ENCODE results near the gene IFNGR1. TPM values are rescaled to one million over a fixed set of nuclear protein-coding genes. Genes with fewer than 3 reads are reported as not detected.
"Not testable (repeated sequence)": the region's sequence is repeated elsewhere in the genome, so short reads cannot be mapped to it uniquely, and the experiment has no call there.

Gene IFNGR1
- 10 to 100 TPM; 20.5 to 22.1 TPM for total RNA-seq

DNA sequence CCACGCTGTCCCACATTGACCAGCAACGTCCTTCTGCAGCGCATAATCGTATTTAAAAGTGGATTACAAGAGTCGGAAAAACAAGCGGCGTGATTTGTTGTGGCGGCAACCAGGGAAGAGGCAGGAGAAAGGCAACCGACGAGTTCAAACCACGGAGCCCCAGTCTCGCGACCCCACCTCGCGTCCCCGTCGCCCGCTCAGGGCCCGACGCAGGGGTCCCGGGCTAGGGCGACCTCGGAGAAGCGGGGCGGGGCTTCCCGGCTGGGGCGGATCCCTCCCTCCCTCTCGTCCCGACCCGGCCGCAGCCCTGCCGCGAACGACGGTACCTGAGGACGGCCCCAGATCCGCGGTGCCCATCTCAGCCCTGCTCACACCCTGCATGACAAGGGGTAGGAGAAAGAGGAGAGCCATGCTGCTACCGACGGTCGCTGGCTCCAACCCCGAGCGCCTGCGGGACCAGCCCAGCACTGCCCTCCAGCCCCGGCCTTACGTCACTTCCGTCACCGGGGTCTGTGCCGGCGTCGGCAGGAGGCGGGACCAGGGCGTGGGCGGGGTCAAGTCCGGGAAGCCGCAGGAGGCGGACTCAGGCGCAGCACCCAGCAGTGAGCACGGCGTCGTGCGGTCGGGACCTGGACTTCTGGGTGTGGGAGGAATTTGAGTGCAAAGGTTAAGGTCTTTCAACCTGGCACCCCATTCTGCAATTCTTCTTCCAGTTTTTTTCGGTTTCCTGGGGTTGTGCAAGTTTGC, at the start of gene IFNGR1:
IFNGR1 (minus strand) TSS at position 469 of the 747 bp plus-strand sequence; CDS start at position 411, 58 bp downstream.
- H3K9me3 Mint-ChIP-seq, result peaks cover 2% of the 10 kb centered on the region

DNA sequence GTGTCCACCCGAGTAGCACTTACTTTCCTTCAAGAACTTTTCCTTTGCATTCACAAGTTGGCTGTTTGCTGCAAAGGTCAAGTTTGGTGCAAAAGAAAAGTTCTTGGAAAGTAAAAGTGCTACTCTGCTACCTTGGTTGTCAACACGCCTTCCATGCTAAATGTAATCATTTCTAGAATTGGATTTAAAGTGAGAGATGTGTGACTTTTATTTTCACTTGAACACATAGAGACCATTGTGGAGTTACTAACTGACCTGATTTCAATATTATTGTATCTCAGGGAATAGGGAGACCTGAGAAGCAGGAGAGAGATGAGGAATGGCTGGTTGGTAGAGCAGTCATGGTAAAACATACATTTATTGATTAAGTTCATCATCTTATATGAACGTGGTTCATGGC, 49.7 kb upstream of the IFNGR1 start:
- Mint-ChIP-seq H3K27me3 (peaks cover 36% of the 10 kb centered on the region), H3K4me3 (no peak overlapping the region), H3K36me3 (no peaks in the 10 kb centered on the region), H3K9me3 (no peaks in the 10 kb centered on the region), H3K4me1 (peaks cover 5% of the 10 kb centered on the region), H3K27ac (no peak overlapping the region)
- DNase-seq, result no peak

More for the DNA sequence above, at the start of gene IFNGR1:
- no peaks in the 10 kb centered on the region for H3K27me3 Mint-ChIP-seq
- peaks cover 46% of the 10 kb centered on the region for H3K4me1 Mint-ChIP-seq
- peak within 1 kb of the TSS; percentile 98 for H3K27ac Mint-ChIP-seq
- DNase-seq, result peak; percentile 97
- peaks cover 12% of the 10 kb centered on the region for H3K36me3 Mint-ChIP-seq
- H3K4me3 Mint-ChIP-seq, result peak within 1 kb of the TSS; percentile 98

DNA sequence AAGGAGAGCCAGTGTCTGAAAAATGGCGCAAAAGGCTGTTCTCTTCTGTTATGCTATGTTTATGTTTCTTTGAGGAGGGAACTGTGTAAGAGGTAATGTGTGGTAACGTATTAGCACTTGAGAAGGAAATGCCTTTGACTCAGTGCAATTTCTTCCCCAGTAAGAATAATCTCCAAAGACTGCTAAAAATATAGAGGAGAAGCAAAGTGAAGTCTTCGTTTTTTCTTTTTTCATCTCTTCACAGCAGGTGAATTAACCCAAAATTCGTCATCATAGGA, 47.1 kb upstream of the IFNGR1 start:
- Mint-ChIP-seq H3K4me1 (peaks cover 5% of the 10 kb centered on the region), H3K27me3 (peaks cover 34% of the 10 kb centered on the region), H3K9me3 (no peaks in the 10 kb centered on the region), H3K36me3 (no peaks in the 10 kb centered on the region), H3K4me3 (no peak overlapping the region), H3K27ac (no peak overlapping the region)
- DNase-seq, result no peak

DNA sequence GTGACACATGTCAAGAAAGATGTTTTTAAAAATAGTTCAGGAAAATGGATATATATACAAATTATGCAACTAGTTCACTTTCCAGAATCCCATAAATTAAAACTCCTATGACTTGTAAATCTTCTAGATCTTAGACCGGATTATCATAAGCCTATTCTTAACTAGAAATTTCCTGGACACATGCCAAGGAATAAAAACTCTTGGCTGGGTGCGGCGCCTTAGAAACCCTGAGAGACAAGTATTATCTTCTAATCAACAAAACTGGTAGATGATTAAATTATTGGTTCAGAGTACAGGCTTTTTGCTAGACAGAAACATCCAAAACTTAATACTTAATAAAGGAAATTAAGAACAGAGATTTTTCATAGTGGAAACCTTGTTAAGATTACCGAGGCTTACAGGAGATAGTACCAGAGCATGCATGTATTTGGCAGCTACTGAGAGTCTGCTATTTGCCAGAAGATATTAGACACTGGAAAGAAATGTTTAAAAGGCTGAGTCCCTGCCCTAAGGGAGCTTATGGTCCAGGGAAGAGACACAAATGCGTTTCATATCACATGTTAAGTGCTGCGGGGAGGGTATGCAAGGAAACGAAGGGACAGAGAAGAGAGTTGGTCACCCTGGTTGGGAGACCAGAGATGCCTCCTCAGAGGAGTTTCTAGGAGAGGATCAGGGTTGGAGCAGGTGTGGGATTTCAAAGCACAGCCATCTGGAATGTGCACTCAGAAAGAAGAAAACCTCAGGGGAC, 46.5 kb upstream of the IFNGR1 start:
- Mint-ChIP-seq H3K4me1 (peaks cover 5% of the 10 kb centered on the region), H3K36me3 (no peaks in the 10 kb centered on the region), H3K4me3 (no peak overlapping the region), H3K27ac (no peak overlapping the region), H3K27me3 (peaks cover 34% of the 10 kb centered on the region), H3K9me3 (no peaks in the 10 kb centered on the region)
- no peak for DNase-seq

- Mint-ChIP-seq H3K9me3 (no peaks in the 10 kb centered on the region), H3K27ac (no peak overlapping the region), H3K27me3 (peaks cover 34% of the 10 kb centered on the region), H3K4me3 (no peak overlapping the region), H3K36me3 (no peaks in the 10 kb centered on the region), H3K4me1 (peaks cover 5% of the 10 kb centered on the region)
- DNase-seq, result no peak
Measured at GRCh38 chr6:137264311-137265075, 45.3 kb upstream of the IFNGR1 start.

DNA sequence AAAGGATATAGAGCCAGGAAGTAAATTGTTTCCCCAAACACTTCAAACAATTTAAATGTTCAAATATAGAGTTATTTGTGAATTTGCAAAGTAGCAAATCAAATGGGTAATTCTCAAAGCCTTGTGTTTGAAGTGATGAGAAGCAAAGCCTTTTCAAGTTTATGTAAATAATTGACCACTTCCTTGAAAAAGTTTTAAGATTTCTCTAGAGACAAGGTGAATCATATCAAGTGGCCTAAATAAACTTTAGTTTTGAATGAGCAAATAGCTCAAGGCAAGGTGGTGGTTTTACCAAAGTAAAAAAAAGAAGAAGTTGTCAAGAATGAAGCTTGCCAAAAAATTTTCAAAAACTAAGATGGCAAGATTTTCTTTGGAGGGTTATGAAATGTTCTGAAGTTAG, 42.6 kb upstream of the IFNGR1 start:
- Mint-ChIP-seq H3K4me3 (no peak overlapping the region), H3K4me1 (peaks cover 3% of the 10 kb centered on the region), H3K27me3 (peaks cover 25% of the 10 kb centered on the region), H3K27ac (no peak overlapping the region), H3K36me3 (no peaks in the 10 kb centered on the region), H3K9me3 (no peaks in the 10 kb centered on the region)
- no peak for DNase-seq

DNA sequence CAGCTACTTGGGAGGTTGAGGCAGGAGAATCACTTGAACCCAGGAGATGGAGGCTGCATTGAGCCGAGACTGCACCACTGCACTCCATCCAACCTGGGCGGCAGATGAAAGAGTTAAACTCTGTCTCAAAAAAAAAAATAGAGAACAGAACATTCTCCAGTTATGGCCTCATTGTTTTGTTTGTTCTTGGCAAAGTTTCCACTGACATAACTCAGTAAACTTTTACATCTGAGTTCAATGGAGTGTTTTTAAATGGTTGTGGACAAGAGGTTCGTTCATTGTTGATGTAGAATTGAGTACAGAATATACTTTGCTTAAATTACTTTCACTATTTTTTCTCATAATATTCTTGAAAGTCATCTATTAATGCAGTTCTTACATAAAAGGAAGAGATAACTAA, 42.2 kb upstream of the IFNGR1 start:
- H3K36me3 Mint-ChIP-seq, result no peaks in the 10 kb centered on the region
- H3K27me3 Mint-ChIP-seq, result peaks cover 24% of the 10 kb centered on the region
- H3K27ac Mint-ChIP-seq, result no peak overlapping the region
- no peak for DNase-seq
- no peak overlapping the region for H3K4me3 Mint-ChIP-seq
- no peaks in the 10 kb centered on the region for H3K9me3 Mint-ChIP-seq
- peaks cover 3% of the 10 kb centered on the region for H3K4me1 Mint-ChIP-seq

DNA sequence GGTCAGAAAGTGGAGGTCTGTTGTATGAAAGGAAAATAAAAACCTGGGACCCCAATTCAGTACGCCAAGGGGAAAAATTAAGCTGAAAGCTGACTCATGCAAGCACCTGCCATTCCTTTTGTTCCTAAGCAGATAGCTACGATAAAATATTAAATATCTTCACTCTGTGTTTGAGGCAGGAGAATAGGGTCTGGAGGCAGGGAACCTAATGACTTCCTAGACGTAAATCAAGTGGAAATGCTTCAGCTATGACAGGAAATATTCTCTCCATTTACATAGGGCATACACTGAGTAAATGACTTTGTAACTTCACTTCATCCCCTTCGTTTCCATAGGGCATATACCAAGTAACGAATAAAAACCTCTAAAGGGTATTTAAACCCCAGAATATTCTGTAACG, 41.0 kb upstream of the IFNGR1 start:
- no peaks in the 10 kb centered on the region for H3K36me3 Mint-ChIP-seq
- no peak overlapping the region for H3K27ac Mint-ChIP-seq
- peaks cover 3% of the 10 kb centered on the region for H3K4me1 Mint-ChIP-seq
- no peak overlapping the region for H3K4me3 Mint-ChIP-seq
- H3K9me3 Mint-ChIP-seq, result peaks cover under 1% of the 10 kb centered on the region
- H3K27me3 Mint-ChIP-seq, result peaks cover 15% of the 10 kb centered on the region
- DNase-seq, result no peak

DNA sequence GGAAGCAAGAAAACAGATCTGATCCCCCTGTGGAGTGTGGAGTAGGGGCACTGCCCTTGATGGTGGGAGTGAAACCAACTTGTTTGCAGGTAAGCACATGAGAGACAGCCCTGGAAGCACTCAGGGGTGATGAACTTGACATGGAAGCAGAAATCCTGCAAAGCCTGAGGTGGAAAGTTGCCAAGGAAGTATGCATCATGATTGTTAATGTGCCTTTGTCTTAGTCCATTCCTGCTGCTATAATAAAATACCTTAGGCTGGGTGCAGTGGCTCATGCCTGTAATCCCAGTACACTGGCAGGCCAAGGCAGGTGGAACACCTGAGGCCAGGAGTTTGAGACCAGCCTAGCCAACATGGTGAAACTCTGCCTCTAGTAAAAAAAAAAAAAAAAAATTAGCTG, 40.2 kb upstream of the IFNGR1 start:
- H3K36me3 Mint-ChIP-seq, result peaks cover 2% of the 10 kb centered on the region
- H3K27ac Mint-ChIP-seq, result no peak overlapping the region
- peaks cover 7% of the 10 kb centered on the region for H3K9me3 Mint-ChIP-seq
- no peak overlapping the region for H3K4me3 Mint-ChIP-seq
- no peak for DNase-seq
- peaks cover 3% of the 10 kb centered on the region for H3K4me1 Mint-ChIP-seq
- peaks cover 10% of the 10 kb centered on the region for H3K27me3 Mint-ChIP-seq

GRCh38 chr6:137258170-137258569, 39.0 kb upstream of the IFNGR1 start:
- H3K36me3 Mint-ChIP-seq, result peaks cover 2% of the 10 kb centered on the region
- DNase-seq, result no peak
- no peak overlapping the region for H3K4me3 Mint-ChIP-seq
- no peak overlapping the region for H3K27ac Mint-ChIP-seq
- H3K4me1 Mint-ChIP-seq, result peaks cover 3% of the 10 kb centered on the region
- peaks cover 11% of the 10 kb centered on the region for H3K9me3 Mint-ChIP-seq
- H3K27me3 Mint-ChIP-seq, result peaks cover 5% of the 10 kb centered on the region

DNA sequence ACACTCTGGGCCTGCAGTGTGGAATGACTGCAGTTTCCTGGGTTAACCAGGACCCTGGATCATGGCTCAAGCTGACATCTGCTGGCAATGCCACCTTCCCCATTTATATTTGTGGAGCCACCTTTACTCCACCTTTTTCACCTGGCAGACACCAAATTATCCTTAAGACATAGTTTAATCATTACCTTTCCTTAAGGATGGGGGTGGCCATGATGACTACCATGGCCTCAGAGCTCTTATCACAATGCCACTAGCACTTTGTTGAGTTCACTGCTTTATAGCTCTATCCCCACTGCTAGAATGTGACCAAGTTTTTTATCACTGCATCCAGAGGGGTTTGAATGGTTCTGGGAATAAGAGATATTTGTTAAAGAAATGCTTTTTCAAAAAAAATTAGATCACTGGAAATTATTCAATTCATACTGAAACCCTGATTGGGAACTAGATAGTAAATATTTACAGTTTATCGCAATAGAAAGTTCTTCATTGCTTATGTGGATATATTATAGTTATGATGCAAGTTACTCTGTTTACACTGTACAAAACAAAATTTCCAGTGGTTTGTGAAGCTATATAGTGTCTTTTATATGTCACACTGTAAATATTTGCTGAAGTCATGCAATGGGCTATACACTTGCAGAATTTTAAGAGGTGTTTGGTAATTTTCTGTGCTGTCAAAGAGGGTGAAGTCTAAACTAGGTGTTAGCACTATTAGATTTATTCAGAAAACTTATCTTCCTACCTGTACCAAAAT, 37.3 kb upstream of the IFNGR1 start:
- H3K4me3 Mint-ChIP-seq, result no peak overlapping the region
- peaks cover 14% of the 10 kb centered on the region for H3K9me3 Mint-ChIP-seq
- peaks cover 2% of the 10 kb centered on the region for H3K36me3 Mint-ChIP-seq
- peaks cover 5% of the 10 kb centered on the region for H3K27me3 Mint-ChIP-seq
- no peak overlapping the region for H3K27ac Mint-ChIP-seq
- peaks cover 2% of the 10 kb centered on the region for H3K4me1 Mint-ChIP-seq
- no peak for DNase-seq

DNA sequence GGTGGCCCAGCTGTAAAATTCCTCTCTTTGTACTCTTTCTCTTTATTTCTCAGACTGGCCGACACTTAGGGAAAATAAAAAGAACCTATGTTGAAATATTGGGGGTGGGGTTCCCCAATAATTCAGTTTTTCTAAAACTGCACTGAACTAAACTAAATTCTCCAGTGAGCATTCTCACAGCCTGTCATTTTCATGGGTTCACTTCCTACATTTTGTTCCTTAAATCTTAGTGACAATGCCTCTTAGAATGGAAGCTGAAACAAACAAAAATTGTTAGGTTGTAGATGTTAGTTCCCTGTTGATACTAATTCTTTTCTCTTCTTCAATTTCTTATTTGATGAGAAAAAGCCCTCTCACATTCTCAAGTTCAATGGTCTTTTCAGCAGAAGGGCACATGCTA, 35.8 kb upstream of the IFNGR1 start:
- H3K27me3 Mint-ChIP-seq, result peaks cover 10% of the 10 kb centered on the region
- H3K4me1 Mint-ChIP-seq, result no peaks in the 10 kb centered on the region
- H3K36me3 Mint-ChIP-seq, result peaks cover 4% of the 10 kb centered on the region
- H3K9me3 Mint-ChIP-seq, result peaks cover 15% of the 10 kb centered on the region
- no peak overlapping the region for H3K27ac Mint-ChIP-seq
- DNase-seq, result no peak
- H3K4me3 Mint-ChIP-seq, result no peak overlapping the region

DNA sequence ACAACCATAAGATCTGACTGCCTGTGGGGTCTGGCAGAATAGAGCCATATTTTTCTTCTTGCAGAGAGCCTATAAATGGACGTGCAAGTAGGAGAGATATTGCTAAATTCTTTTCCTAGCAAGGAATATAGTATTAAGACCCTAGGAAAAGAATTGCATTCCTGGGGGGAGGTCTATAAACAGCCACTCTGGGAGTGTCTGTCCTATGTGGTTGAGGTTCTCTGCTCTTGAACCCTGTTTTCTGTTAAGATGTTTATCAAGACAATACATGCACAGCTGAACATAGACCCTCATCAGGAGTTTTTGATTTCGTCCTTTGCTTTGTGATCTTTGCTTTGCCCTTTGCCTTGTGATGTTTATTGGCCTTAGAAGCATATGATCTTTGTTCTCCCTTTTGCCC, 35.2 kb upstream of the IFNGR1 start:
- not testable (repeated sequence) for H3K27ac Mint-ChIP-seq, H3K36me3 Mint-ChIP-seq, H3K27me3 Mint-ChIP-seq, H3K4me1 Mint-ChIP-seq, H3K4me3 Mint-ChIP-seq, DNase-seq
- H3K9me3 Mint-ChIP-seq, result peaks cover 15% of the 10 kb centered on the region

- no peak for DNase-seq
- Mint-ChIP-seq H3K27me3 (peaks cover 5% of the 10 kb centered on the region), H3K27ac (no peak overlapping the region), H3K36me3 (peaks cover 1% of the 10 kb centered on the region), H3K9me3 (peaks cover 4% of the 10 kb centered on the region), H3K4me3 (no peak overlapping the region), H3K4me1 (no peaks in the 10 kb centered on the region)
Measured at GRCh38 chr6:137248702-137249101, 29.5 kb upstream of the IFNGR1 start.

- peaks cover 4% of the 10 kb centered on the region for H3K9me3 Mint-ChIP-seq
Measured at GRCh38 chr6:137247724-137248123, 28.5 kb upstream of the IFNGR1 start.

More at GRCh38 chr6:137247724-137248123, 28.5 kb upstream of the IFNGR1 start:
- Mint-ChIP-seq H3K36me3 (peaks cover 1% of the 10 kb centered on the region), H3K27ac (no peak overlapping the region), H3K27me3 (peaks cover 5% of the 10 kb centered on the region), H3K4me3 (no peak overlapping the region), H3K4me1 (no peaks in the 10 kb centered on the region)
- DNase-seq, result no peak
